Astrocyte (in vitro differentiated cells and primary cell): ENCODE results near the gene MAP3K14. TPM values are rescaled to one million over a fixed set of nuclear protein-coding genes. Genes with fewer than 3 reads are reported as not detected.

Source experiments
- DNase-seq: peaks from one replicate; pipeline ENCODE4 v3.0.0-alpha.2; 2010; ENCODE audit warnings: low read depth
- FAIRE-seq: peaks from 2 replicates; lab custom pipeline; 2011; peaks lifted over from hg19 to GRCh38; lab: Jason Lieb, UNC
- H2AFZ ChIP-seq: 2 replicates; pipeline ENCODE4 v1.6.0; 2012; ENCODE audit warnings: low read depth, low read length, inconsistent platforms
- H3K27ac ChIP-seq: 2 replicates; pipeline ENCODE4 v1.5.1; 2011; ENCODE audit warnings: low read depth, low read length, inconsistent platforms
- H3K27me3 ChIP-seq: 2 replicates; pipeline ENCODE4 v1.6.0; 2011; ENCODE audit warnings: low read length, inconsistent platforms; ENCODE audit not compliant: insufficient read depth
- H3K36me3 ChIP-seq: 2 replicates; pipeline ENCODE4 v1.5.1; 2011; ENCODE audit warnings: low read length, inconsistent platforms; ENCODE audit not compliant: insufficient read depth
- H3K4me1 ChIP-seq: 2 replicates; pipeline ENCODE4 v1.5.1; 2011; ENCODE audit warnings: low read length, inconsistent platforms; ENCODE audit not compliant: insufficient read depth
- H3K4me2 ChIP-seq: 2 replicates; pipeline ENCODE4 v1.6.0; 2012; ENCODE audit warnings: low read length, inconsistent platforms
- H3K4me3 ChIP-seq: 2 replicates; pipeline ENCODE4 v1.5.1; 2011; ENCODE audit warnings: low read depth, mild to moderate bottlenecking, low read length, inconsistent platforms; ENCODE audit not compliant: insufficient read depth
- H3K79me2 ChIP-seq: 2 replicates; pipeline ENCODE4 v1.6.0; 2012; ENCODE audit warnings: mild to moderate bottlenecking, low read length, inconsistent platforms; ENCODE audit not compliant: insufficient read depth
- H3K9ac ChIP-seq: 2 replicates; pipeline ENCODE4 v1.6.0; 2012; ENCODE audit warnings: mild to moderate bottlenecking, low read length, inconsistent platforms
- H3K9me3 ChIP-seq: 2 replicates; pipeline ENCODE4 v1.5.1; 2012; ENCODE audit warnings: low read depth, mild to moderate bottlenecking, low read length, inconsistent platforms; ENCODE audit not compliant: insufficient read depth
- H4K20me1 ChIP-seq: 2 replicates; pipeline ENCODE4 v1.6.0; 2012; ENCODE audit warnings: low read length, inconsistent platforms; ENCODE audit not compliant: insufficient read depth
- H3K27ac Mint-ChIP-seq: one replicate; pipeline ENCODE4 v1.8.0; 2021; ENCODE audit warnings: mild to moderate bottlenecking, mixed read lengths; ENCODE audit not compliant: unreplicated experiment
- H3K27me3 Mint-ChIP-seq: one replicate; pipeline ENCODE4 v1.8.0; 2021; ENCODE audit warnings: low read depth, mixed read lengths; ENCODE audit not compliant: unreplicated experiment
- H3K36me3 Mint-ChIP-seq: one replicate; pipeline ENCODE4 v1.8.0; 2021; ENCODE audit warnings: low read depth, mixed read lengths; ENCODE audit not compliant: unreplicated experiment
- H3K4me1 Mint-ChIP-seq: one replicate; pipeline ENCODE4 v1.8.0; 2021; ENCODE audit warnings: low read depth, mixed read lengths; ENCODE audit not compliant: unreplicated experiment
- H3K4me3 Mint-ChIP-seq: one replicate; pipeline ENCODE4 v1.8.0; 2021; ENCODE audit warnings: mild to moderate bottlenecking, moderate library complexity, mixed read lengths; ENCODE audit not compliant: unreplicated experiment
- H3K9me3 Mint-ChIP-seq: one replicate; pipeline ENCODE4 v1.8.0; 2021; ENCODE audit warnings: mild to moderate bottlenecking, mixed read lengths; ENCODE audit not compliant: unreplicated experiment
- CTCF ChIP-seq: IDR thresholded peaks from 2 replicates; pipeline ENCODE4 v1.5.1; 2011; ENCODE audit warnings: low read depth, mild to moderate bottlenecking, inconsistent platforms, low read length, moderate library complexity; ENCODE audit not compliant: insufficient read depth
- EZH2 ChIP-seq: IDR thresholded peaks from 2 replicates; pipeline ENCODE4 v1.6.1; 2012; ENCODE audit warnings: mild to moderate bottlenecking, low read length, inconsistent platforms; ENCODE audit not compliant: insufficient read depth
- total RNA-seq: library from RNA; stranded (reverse); gene quantifications from 2 replicates; pipeline ENCODE4 v1.2.1, GENCODE V29; 2021

The MAP3K14 gene
- total RNA-seq, 1 donor from 2014 or later = 10.8 TPM

- Histone ChIP-seq H3K9ac (no peak overlapping the region), H3K4me1 (peaks cover 9% of the 10 kb centered on the region), H3K36me3 (no peaks in the 10 kb centered on the region), H3K4me3 (no peak overlapping the region), H2AFZ (no peak overlapping the region), H4K20me1 (peaks cover 7% of the 10 kb centered on the region), H3K27ac (no peak overlapping the region), H3K9me3 (no peaks in the 10 kb centered on the region), H3K79me2 (no peaks in the 10 kb centered on the region), H3K4me2 (no peak overlapping the region), H3K27me3 (peaks cover 21% of the 10 kb centered on the region)
- Mint-ChIP-seq H3K4me1 (peaks cover 3% of the 10 kb centered on the region), H3K27me3 (peaks cover 25% of the 10 kb centered on the region), H3K4me3 (no peak overlapping the region), H3K27ac (no peak overlapping the region), H3K36me3 (peaks cover 3% of the 10 kb centered on the region), H3K9me3 (no peaks in the 10 kb centered on the region)
- FAIRE-seq (no peak), DNase-seq (no peak)
- no peak for TF ChIP-seq CTCF
- no peak for TF ChIP-seq EZH2
Observed at GRCh38 chr17:45244725-45245656, 71.8 kb downstream of the MAP3K14 start.

- peaks cover 7% of the 10 kb centered on the region for H4K20me1 ChIP-seq
- no peaks in the 10 kb centered on the region for H3K79me2 ChIP-seq
- H3K27ac ChIP-seq = no peak overlapping the region
- FAIRE-seq (no peak), DNase-seq (no peak)
- H3K9ac ChIP-seq = no peak overlapping the region
- TF ChIP-seq CTCF = no peak
- no peak for TF ChIP-seq EZH2
- no peak overlapping the region for H2AFZ ChIP-seq
- Mint-ChIP-seq H3K27me3 (peaks cover 37% of the 10 kb centered on the region), H3K36me3 (peaks cover 8% of the 10 kb centered on the region), H3K4me1 (peaks cover 3% of the 10 kb centered on the region), H3K9me3 (no peaks in the 10 kb centered on the region), H3K4me3 (no peak overlapping the region), H3K27ac (no peak overlapping the region)
- H3K4me1 ChIP-seq = peaks cover 9% of the 10 kb centered on the region
- H3K4me2 ChIP-seq = no peak overlapping the region
- H3K27me3 ChIP-seq = peaks cover 21% of the 10 kb centered on the region
- H3K4me3 ChIP-seq = no peak overlapping the region
- H3K9me3 ChIP-seq = no peaks in the 10 kb centered on the region
- no peaks in the 10 kb centered on the region for H3K36me3 ChIP-seq
Observed at GRCh38 chr17:45243750-45244149, 73.1 kb downstream of the MAP3K14 start.

- H3K4me3 ChIP-seq = no peak overlapping the region
- peaks cover 6% of the 10 kb centered on the region for H3K4me1 ChIP-seq
- no peak overlapping the region for H2AFZ ChIP-seq
- FAIRE-seq (no peak), DNase-seq (no peak)
- Mint-ChIP-seq H3K27me3 (peaks cover 53% of the 10 kb centered on the region), H3K4me1 (peaks cover 3% of the 10 kb centered on the region), H3K4me3 (peak overlapping the region; percentile 66), H3K9me3 (no peaks in the 10 kb centered on the region), H3K27ac (peak overlapping the region; percentile 72), H3K36me3 (peaks cover 13% of the 10 kb centered on the region)
- H3K27me3 ChIP-seq = peaks cover 22% of the 10 kb centered on the region
- no peaks in the 10 kb centered on the region for H3K79me2 ChIP-seq
- H4K20me1 ChIP-seq = peaks cover 7% of the 10 kb centered on the region
- no peaks in the 10 kb centered on the region for H3K36me3 ChIP-seq
- H3K4me2 ChIP-seq = no peak overlapping the region
- H3K9ac ChIP-seq = no peak overlapping the region
- no peak for TF ChIP-seq EZH2
- no peak for TF ChIP-seq CTCF
- no peak overlapping the region for H3K27ac ChIP-seq
- H3K9me3 ChIP-seq = no peaks in the 10 kb centered on the region
Observed at GRCh38 chr17:45242029-45242414, 74.8 kb downstream of the MAP3K14 start.
